Measurements from ENCODE around the gene NTSR2.

Gene NTSR2

GRCh38 chr2:11669454-11670291, at the start of gene NTSR2:
Gene NTSR2 (minus strand): TSS chr2:11670195. CDS start chr2:11670129, 66 bp downstream.
- no peak for DNase-seq

GRCh38 chr2:11719230-11719977, 49.4 kb upstream of the NTSR2 start:
- peak; percentile 31 for DNase-seq

- no peak for DNase-seq
Observed at GRCh38 chr2:11718606-11719005, 48.6 kb upstream of the NTSR2 start.

- DNase-seq: no peak
Observed at GRCh38 chr2:11717623-11718022, 47.6 kb upstream of the NTSR2 start.

GRCh38 chr2:11716689-11717321, 46.8 kb upstream of the NTSR2 start:
- DNase-seq: no peak

GRCh38 chr2:11715987-11716652, 46.1 kb upstream of the NTSR2 start:
- DNase-seq: no peak

- DNase-seq: no peak
Observed at GRCh38 chr2:11713815-11714214, 43.8 kb upstream of the NTSR2 start.

- DNase-seq: no peak
Observed at GRCh38 chr2:11712866-11713265, 42.9 kb upstream of the NTSR2 start.

- DNase-seq: no peak
Observed at GRCh38 chr2:11711751-11712150, 41.8 kb upstream of the NTSR2 start.

- no peak for DNase-seq
Observed at GRCh38 chr2:11711354-11711716, 41.3 kb upstream of the NTSR2 start.

GRCh38 chr2:11710632-11711353, 40.8 kb upstream of the NTSR2 start:
- DNase-seq: no peak

GRCh38 chr2:11710210-11710609, 40.2 kb upstream of the NTSR2 start:
- no peak for DNase-seq

- no peak for DNase-seq
Observed at GRCh38 chr2:11709293-11709692, 39.3 kb upstream of the NTSR2 start.

GRCh38 chr2:11708106-11708505, 38.1 kb upstream of the NTSR2 start:
- DNase-seq: no peak

- no peak for DNase-seq
Observed at GRCh38 chr2:11705711-11706110, 35.7 kb upstream of the NTSR2 start.

GRCh38 chr2:11705063-11705462, 35.1 kb upstream of the NTSR2 start:
- DNase-seq: no peak

GRCh38 chr2:11703700-11704099, 33.7 kb upstream of the NTSR2 start:
- DNase-seq: no peak

- DNase-seq: no peak
Observed at GRCh38 chr2:11702946-11703345, 33.0 kb upstream of the NTSR2 start.

- no peak for DNase-seq
Observed at GRCh38 chr2:11701751-11702301, 31.8 kb upstream of the NTSR2 start.

GRCh38 chr2:11701206-11701605, 31.2 kb upstream of the NTSR2 start:
- DNase-seq: peak; percentile 46

GRCh38 chr2:11699686-11700670, 30.0 kb upstream of the NTSR2 start:
- no peak for DNase-seq
